IPS-20b (cell line): ENCODE data around the gene RFTN1.

ENCODE experiments used
- H3K27ac ChIP-seq: one replicate; pipeline ENCODE4 v1.5.1; 2013; ENCODE audit warnings: low read length
- H3K27me3 ChIP-seq: 2 replicates; pipeline ENCODE4 v1.6.1; 2013; ENCODE audit warnings: mild to moderate bottlenecking, low read length, inconsistent platforms; ENCODE audit not compliant: insufficient read depth
- H3K36me3 ChIP-seq: 2 replicates; pipeline ENCODE4 v1.6.1; 2013; ENCODE audit warnings: low read depth, mild to moderate bottlenecking, inconsistent platforms, low read length, moderate library complexity; ENCODE audit not compliant: insufficient read depth
- H3K4me1 ChIP-seq: 2 replicates; pipeline ENCODE4 v1.6.1; 2013; ENCODE audit warnings: mild to moderate bottlenecking, control low read depth, inconsistent platforms, low read length, moderate library complexity; ENCODE audit not compliant: insufficient read depth
- H3K4me3 ChIP-seq: 2 replicates; pipeline ENCODE4 v1.5.1; 2013; ENCODE audit warnings: mild to moderate bottlenecking, low read length, inconsistent platforms
- H3K9ac ChIP-seq: 2 replicates; pipeline ENCODE4 v1.6.1; 2013; ENCODE audit warnings: low read depth, mild to moderate bottlenecking, inconsistent platforms, low read length, moderate library complexity
- H3K9me3 ChIP-seq: 2 replicates; pipeline ENCODE4 v1.6.1; 2013; ENCODE audit warnings: mild to moderate bottlenecking, low read depth, low read length, inconsistent platforms; ENCODE audit not compliant: insufficient read depth

The RFTN1 gene

GRCh38 chr3:16481546-16481897 lies 32.0 kb downstream of the RFTN1 start:
- Histone ChIP-seq H3K9me3 (no peaks in the 10 kb centered on the region), H3K36me3 (no peaks in the 10 kb centered on the region), H3K4me1 (peaks cover 37% of the 10 kb centered on the region), H3K4me3 (no peak overlapping the region), H3K9ac (no peak overlapping the region), H3K27ac (no peak overlapping the region), H3K27me3 (peaks cover 52% of the 10 kb centered on the region)

GRCh38 chr3:16480861-16481545 lies 32.5 kb downstream of the RFTN1 start:
- no peaks in the 10 kb centered on the region for H3K9me3 ChIP-seq
- no peaks in the 10 kb centered on the region for H3K36me3 ChIP-seq
- no peak overlapping the region for H3K9ac ChIP-seq
- H3K27ac ChIP-seq: no peak overlapping the region
- H3K4me3 ChIP-seq: 0 out of 2 replicates have a peak overlapping the region, but pooled peaks have one; percentile 13
- peaks cover 51% of the 10 kb centered on the region for H3K27me3 ChIP-seq
- H3K4me1 ChIP-seq: peaks cover 37% of the 10 kb centered on the region

GRCh38 chr3:16478516-16478915 lies 35.0 kb downstream of the RFTN1 start:
- Histone ChIP-seq H3K27ac (no peak overlapping the region), H3K4me3 (no peak overlapping the region), H3K36me3 (no peaks in the 10 kb centered on the region), H3K9me3 (no peaks in the 10 kb centered on the region), H3K9ac (no peak overlapping the region), H3K4me1 (peaks cover 33% of the 10 kb centered on the region), H3K27me3 (peaks cover 33% of the 10 kb centered on the region)

- no peaks in the 10 kb centered on the region for H3K9me3 ChIP-seq
- no peak overlapping the region for H3K27ac ChIP-seq
- H3K4me1 ChIP-seq: peaks cover 25% of the 10 kb centered on the region
- no peak overlapping the region for H3K4me3 ChIP-seq
- no peaks in the 10 kb centered on the region for H3K36me3 ChIP-seq
- H3K27me3 ChIP-seq: peaks cover 32% of the 10 kb centered on the region
- H3K9ac ChIP-seq: no peak overlapping the region
Observed at GRCh38 chr3:16477521-16477920, 36.0 kb downstream of the RFTN1 start.

- Histone ChIP-seq H3K4me1 (peaks cover 20% of the 10 kb centered on the region), H3K27me3 (peaks cover 27% of the 10 kb centered on the region), H3K4me3 (no peak overlapping the region), H3K9me3 (no peaks in the 10 kb centered on the region), H3K36me3 (no peaks in the 10 kb centered on the region), H3K9ac (no peak overlapping the region), H3K27ac (no peak overlapping the region)
Observed at GRCh38 chr3:16477056-16477455, 36.4 kb downstream of the RFTN1 start.

GRCh38 chr3:16476636-16477035 lies 36.9 kb downstream of the RFTN1 start:
- Histone ChIP-seq H3K9me3 (no peaks in the 10 kb centered on the region), H3K36me3 (no peaks in the 10 kb centered on the region), H3K27me3 (peaks cover 23% of the 10 kb centered on the region), H3K9ac (no peak overlapping the region), H3K27ac (no peak overlapping the region), H3K4me3 (no peak overlapping the region), H3K4me1 (peaks cover 17% of the 10 kb centered on the region)

GRCh38 chr3:16475766-16476165 lies 37.7 kb downstream of the RFTN1 start:
- H3K9ac ChIP-seq: no peak overlapping the region
- H3K36me3 ChIP-seq: no peaks in the 10 kb centered on the region
- no peak overlapping the region for H3K4me3 ChIP-seq
- H3K27me3 ChIP-seq: peaks cover 17% of the 10 kb centered on the region; the same call in 1 of the 2 replicates
- no peak overlapping the region for H3K27ac ChIP-seq
- peaks cover 8% of the 10 kb centered on the region for H3K4me1 ChIP-seq
- H3K9me3 ChIP-seq: no peaks in the 10 kb centered on the region

- H3K4me3 ChIP-seq: no peak overlapping the region
- no peaks in the 10 kb centered on the region; the same call in 1 of the 2 replicates for H3K4me1 ChIP-seq
- no peak overlapping the region for H3K9ac ChIP-seq
- H3K27me3 ChIP-seq: peaks cover 8% of the 10 kb centered on the region; the same call in 1 of the 2 replicates
- no peaks in the 10 kb centered on the region for H3K9me3 ChIP-seq
- no peaks in the 10 kb centered on the region for H3K36me3 ChIP-seq
- no peak overlapping the region for H3K27ac ChIP-seq
Observed at GRCh38 chr3:16474920-16475319, 38.6 kb downstream of the RFTN1 start.

- H3K36me3 ChIP-seq: no peaks in the 10 kb centered on the region
- no peak overlapping the region for H3K9ac ChIP-seq
- H3K27me3 ChIP-seq: peaks cover 6% of the 10 kb centered on the region; the same call in 1 of the 2 replicates
- no peak overlapping the region for H3K4me3 ChIP-seq
- H3K4me1 ChIP-seq: no peaks in the 10 kb centered on the region
- no peaks in the 10 kb centered on the region for H3K9me3 ChIP-seq
- H3K27ac ChIP-seq: no peak overlapping the region
Observed at GRCh38 chr3:16474216-16474615, 39.3 kb downstream of the RFTN1 start.

GRCh38 chr3:16472593-16472992 lies 40.9 kb downstream of the RFTN1 start:
- H3K36me3 ChIP-seq: no peaks in the 10 kb centered on the region
- no peak overlapping the region for H3K9ac ChIP-seq
- H3K4me3 ChIP-seq: no peak overlapping the region
- H3K27me3 ChIP-seq: no peaks in the 10 kb centered on the region; the same call in 1 of the 2 replicates
- no peak overlapping the region for H3K27ac ChIP-seq
- H3K9me3 ChIP-seq: no peaks in the 10 kb centered on the region
- H3K4me1 ChIP-seq: no peaks in the 10 kb centered on the region

GRCh38 chr3:16471897-16472296 lies 41.6 kb downstream of the RFTN1 start:
- Histone ChIP-seq H3K27me3 (no peaks in the 10 kb centered on the region; the same call in 1 of the 2 replicates), H3K9me3 (no peaks in the 10 kb centered on the region), H3K4me3 (no peak overlapping the region), H3K9ac (no peak overlapping the region), H3K27ac (no peak overlapping the region), H3K4me1 (no peaks in the 10 kb centered on the region), H3K36me3 (no peaks in the 10 kb centered on the region)

GRCh38 chr3:16470590-16470989 lies 42.9 kb downstream of the RFTN1 start:
- no peak overlapping the region for H3K4me3 ChIP-seq
- H3K36me3 ChIP-seq: no peaks in the 10 kb centered on the region
- H3K9ac ChIP-seq: no peak overlapping the region
- no peak overlapping the region for H3K27ac ChIP-seq
- no peaks in the 10 kb centered on the region for H3K27me3 ChIP-seq
- H3K9me3 ChIP-seq: no peaks in the 10 kb centered on the region
- no peaks in the 10 kb centered on the region for H3K4me1 ChIP-seq
